ENCODE results near the gene METAP1.

DNA sequence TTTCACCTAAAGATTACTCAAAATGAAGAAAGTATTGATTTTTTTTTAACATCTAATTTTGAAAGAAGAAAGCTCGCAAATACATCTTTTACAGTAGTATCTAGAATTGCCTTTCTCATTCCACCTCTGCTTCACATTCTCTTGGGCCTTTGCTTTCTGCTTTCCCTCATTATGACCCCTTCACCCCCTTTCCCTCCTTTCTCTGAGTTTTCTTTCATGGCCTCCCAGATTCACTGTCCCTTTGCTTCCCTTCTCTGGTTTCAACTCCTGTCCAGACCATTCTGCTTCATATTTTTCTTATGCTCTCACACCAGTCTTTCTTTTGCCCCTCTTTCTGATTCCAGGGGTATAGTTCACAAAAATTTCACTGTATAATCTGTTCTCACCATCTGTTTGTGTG, 64.0 kb downstream of the METAP1 start:
- TF ChIP-seq EGR1 (IDR thresholded peaks at IDR 0.05; ENCODE audit: borderline replicate concordance, low read depth, low read length) (no peak), EZH2 (IDR thresholded peaks at IDR 0.05; ENCODE audit: low read depth, low read length, severe bottlenecking) (no peak), EP300 (IDR thresholded peaks at IDR 0.05; ENCODE audit: borderline replicate concordance in 1 of 2, low read depth in 2 of 2, low read length in 2 of 2) (no peak)
- TF ChIP-seq, protein P1, sequence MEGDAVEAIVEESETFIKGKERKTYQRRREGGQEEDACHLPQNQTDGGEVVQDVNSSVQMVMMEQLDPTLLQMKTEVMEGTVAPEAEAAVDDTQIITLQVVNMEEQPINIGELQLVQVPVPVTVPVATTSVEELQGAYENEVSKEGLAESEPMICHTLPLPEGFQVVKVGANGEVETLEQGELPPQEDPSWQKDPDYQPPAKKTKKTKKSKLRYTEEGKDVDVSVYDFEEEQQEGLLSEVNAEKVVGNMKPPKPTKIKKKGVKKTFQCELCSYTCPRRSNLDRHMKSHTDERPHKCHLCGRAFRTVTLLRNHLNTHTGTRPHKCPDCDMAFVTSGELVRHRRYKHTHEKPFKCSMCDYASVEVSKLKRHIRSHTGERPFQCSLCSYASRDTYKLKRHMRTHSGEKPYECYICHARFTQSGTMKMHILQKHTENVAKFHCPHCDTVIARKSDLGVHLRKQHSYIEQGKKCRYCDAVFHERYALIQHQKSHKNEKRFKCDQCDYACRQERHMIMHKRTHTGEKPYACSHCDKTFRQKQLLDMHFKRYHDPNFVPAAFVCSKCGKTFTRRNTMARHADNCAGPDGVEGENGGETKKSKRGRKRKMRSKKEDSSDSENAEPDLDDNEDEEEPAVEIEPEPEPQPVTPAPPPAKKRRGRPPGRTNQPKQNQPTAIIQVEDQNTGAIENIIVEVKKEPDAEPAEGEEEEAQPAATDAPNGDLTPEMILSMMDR (IDR thresholded peaks at IDR 0.05; ENCODE audit: control extremely low read depth in 1 of 3, insufficient read depth in 1 of 3, low read depth in 1 of 3, low read length in 3 of 3) = no peak
- TF ChIP-seq, protein P2, sequence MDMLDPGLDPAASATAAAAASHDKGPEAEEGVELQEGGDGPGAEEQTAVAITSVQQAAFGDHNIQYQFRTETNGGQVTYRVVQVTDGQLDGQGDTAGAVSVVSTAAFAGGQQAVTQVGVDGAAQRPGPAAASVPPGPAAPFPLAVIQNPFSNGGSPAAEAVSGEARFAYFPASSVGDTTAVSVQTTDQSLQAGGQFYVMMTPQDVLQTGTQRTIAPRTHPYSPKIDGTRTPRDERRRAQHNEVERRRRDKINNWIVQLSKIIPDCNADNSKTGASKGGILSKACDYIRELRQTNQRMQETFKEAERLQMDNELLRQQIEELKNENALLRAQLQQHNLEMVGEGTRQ (IDR thresholded peaks at IDR 0.05; ENCODE audit: low read length) = no peak
